Neural crest cell (in vitro differentiated cells): ENCODE data around the gene PRADC1. TPM values are rescaled to one million over a fixed set of nuclear protein-coding genes. Genes with fewer than 3 reads are reported as not detected.

Experiments used
- DNase-seq: peaks from one replicate; pipeline ENCODE4 v3.0.0; 2021; ENCODE audit warnings: low read depth, mixed read lengths, low spot score
- H3K27ac Mint-ChIP-seq: one replicate; pipeline ENCODE4 v1.8.0; 2021; ENCODE audit warnings: mild to moderate bottlenecking, mixed read lengths; ENCODE audit not compliant: unreplicated experiment
- H3K27me3 Mint-ChIP-seq: 2 replicates; pipeline ENCODE4 v1.8.0; 2021; ENCODE audit warnings: low read depth, mild to moderate bottlenecking, mixed read lengths
- H3K36me3 Mint-ChIP-seq: 2 replicates; pipeline ENCODE4 v1.8.0; 2021; ENCODE audit warnings: low read depth, mild to moderate bottlenecking, mixed read lengths
- H3K4me1 Mint-ChIP-seq: 2 replicates; pipeline ENCODE4 v1.8.0; 2021; ENCODE audit warnings: mixed read lengths
- H3K4me3 Mint-ChIP-seq: one replicate; pipeline ENCODE4 v1.8.0; 2021; ENCODE audit warnings: mild to moderate bottlenecking, mixed read lengths
- H3K9me3 Mint-ChIP-seq: 2 replicates; pipeline ENCODE4 v1.8.0; 2021; ENCODE audit warnings: mixed read lengths
- total RNA-seq: library from RNA; stranded (reverse); gene quantifications from 2 replicates; pipeline ENCODE4 v1.2.1, GENCODE V29; 2021
- TF ChIP-seq, protein P1 (sequence below): fragments of 200-600 bp; sonication (generic); conservative IDR thresholded peaks from 2 replicates; pipeline ENCODE4 v1.5.0; 2021; ENCODE audit warnings: antibody characterized with exemption, mild to moderate bottlenecking

The PRADC1 gene
- total RNA-seq, 1 donor from 2014 or later: 11.4 TPM

DNA sequence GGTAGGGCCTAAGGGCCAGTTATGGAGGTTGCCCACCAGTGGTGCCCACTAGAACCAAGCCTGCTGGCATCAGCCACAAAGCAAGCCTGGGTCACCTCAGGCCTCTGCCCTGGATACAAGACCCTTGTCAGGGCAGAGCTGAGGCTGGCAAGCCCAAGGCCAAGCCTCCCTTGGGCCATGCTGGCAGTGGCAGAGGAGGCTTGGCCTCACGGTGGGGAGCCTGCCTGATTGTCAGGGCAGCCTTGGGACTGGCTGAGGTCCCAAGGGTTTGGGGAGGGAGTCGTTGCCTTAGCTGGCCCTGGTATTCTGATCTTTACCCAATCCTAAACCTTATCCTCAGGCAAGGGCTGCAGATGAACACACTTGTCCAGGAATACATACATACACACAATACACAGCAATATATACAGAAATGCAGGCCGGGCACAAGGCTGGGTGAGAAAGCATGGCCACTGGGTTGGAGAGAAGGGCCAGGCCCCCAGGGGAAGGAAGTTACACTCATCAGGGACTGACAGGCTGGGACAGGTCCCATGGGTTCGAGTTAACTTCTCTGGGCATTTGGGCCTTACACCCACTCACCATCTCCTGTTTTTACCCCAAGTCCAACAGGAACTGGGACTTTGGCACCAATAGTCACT is 22.1 kb upstream of the PRADC1 start:
- H3K27ac Mint-ChIP-seq: no peak overlapping the region

DNA sequence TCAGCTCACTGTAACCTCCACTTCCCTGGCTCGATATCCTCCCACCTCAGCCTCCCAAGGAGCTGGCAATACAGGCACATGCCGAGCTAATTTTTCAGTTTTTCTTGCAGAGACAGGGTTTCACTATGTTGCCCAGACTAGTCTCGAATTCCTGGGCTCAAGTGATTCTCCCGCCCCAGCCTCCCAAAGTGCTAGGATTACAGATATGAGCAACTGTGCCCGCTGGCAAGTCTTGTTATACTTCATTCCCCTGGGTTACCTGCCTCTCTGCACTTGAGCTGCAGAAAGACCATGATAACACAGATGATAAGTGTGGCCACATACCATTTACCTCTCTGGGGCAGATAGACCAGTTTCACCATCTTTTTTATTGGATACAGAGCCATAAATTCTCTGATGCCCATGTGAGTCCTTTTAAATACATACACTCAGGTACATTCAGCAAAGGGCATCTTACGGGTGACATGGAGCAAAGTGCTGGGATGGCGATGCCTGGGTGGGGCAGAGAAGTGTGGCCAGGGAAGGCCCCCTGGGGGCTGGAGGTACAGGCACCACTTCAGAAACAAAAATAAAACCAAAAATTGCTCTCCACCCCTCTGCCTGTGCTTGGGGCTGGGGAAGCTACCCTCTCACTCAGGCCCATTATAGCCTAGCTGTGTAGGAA is 21.4 kb upstream of the PRADC1 start:
- no peak overlapping the region for H3K27ac Mint-ChIP-seq
- no peaks in the 10 kb centered on the region for H3K9me3 Mint-ChIP-seq
- no peaks in the 10 kb centered on the region for H3K4me1 Mint-ChIP-seq
- peaks cover 2% of the 10 kb centered on the region for H3K27me3 Mint-ChIP-seq
- H3K36me3 Mint-ChIP-seq: peaks cover 2% of the 10 kb centered on the region
- H3K4me3 Mint-ChIP-seq: no peak overlapping the region
- TF ChIP-seq, protein P1, sequence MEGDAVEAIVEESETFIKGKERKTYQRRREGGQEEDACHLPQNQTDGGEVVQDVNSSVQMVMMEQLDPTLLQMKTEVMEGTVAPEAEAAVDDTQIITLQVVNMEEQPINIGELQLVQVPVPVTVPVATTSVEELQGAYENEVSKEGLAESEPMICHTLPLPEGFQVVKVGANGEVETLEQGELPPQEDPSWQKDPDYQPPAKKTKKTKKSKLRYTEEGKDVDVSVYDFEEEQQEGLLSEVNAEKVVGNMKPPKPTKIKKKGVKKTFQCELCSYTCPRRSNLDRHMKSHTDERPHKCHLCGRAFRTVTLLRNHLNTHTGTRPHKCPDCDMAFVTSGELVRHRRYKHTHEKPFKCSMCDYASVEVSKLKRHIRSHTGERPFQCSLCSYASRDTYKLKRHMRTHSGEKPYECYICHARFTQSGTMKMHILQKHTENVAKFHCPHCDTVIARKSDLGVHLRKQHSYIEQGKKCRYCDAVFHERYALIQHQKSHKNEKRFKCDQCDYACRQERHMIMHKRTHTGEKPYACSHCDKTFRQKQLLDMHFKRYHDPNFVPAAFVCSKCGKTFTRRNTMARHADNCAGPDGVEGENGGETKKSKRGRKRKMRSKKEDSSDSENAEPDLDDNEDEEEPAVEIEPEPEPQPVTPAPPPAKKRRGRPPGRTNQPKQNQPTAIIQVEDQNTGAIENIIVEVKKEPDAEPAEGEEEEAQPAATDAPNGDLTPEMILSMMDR: no peak
- no peak for DNase-seq

More for the DNA sequence above, 22.1 kb upstream of the PRADC1 start:
- no peaks in the 10 kb centered on the region for H3K9me3 Mint-ChIP-seq
- peak overlapping the region; percentile 19 for H3K4me3 Mint-ChIP-seq
- no peaks in the 10 kb centered on the region for H3K4me1 Mint-ChIP-seq
- peaks cover 2% of the 10 kb centered on the region for H3K27me3 Mint-ChIP-seq
- DNase-seq: no peak
- TF ChIP-seq, protein P1: no peak
- no peaks in the 10 kb centered on the region for H3K36me3 Mint-ChIP-seq

DNA sequence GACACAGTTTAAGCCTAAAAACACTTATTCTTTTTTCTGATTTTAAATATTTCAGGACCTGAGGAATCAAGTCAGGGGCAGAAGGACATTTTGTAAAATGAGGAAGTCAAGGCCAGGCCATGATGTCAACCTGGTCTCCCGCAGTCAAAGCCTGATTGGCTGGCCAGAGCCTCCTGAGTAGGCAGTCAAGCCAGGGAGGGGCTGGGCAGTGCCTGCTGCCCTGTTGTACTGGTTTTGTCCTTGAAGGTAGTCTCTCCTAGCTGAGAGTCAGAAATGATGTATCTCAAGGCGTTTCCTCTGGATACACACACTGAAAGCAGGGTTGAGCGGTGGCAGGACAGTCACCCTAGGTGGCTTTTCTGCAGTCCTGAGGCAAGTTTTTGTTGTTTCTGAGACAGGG is 20.9 kb upstream of the PRADC1 start:
- H3K36me3 Mint-ChIP-seq: peaks cover 4% of the 10 kb centered on the region
- TF ChIP-seq, protein P1: no peak
- no peak overlapping the region for H3K27ac Mint-ChIP-seq
- H3K27me3 Mint-ChIP-seq: peaks cover 2% of the 10 kb centered on the region
- no peaks in the 10 kb centered on the region for H3K9me3 Mint-ChIP-seq
- no peak for DNase-seq
- no peaks in the 10 kb centered on the region for H3K4me1 Mint-ChIP-seq
- no peak overlapping the region for H3K4me3 Mint-ChIP-seq

DNA sequence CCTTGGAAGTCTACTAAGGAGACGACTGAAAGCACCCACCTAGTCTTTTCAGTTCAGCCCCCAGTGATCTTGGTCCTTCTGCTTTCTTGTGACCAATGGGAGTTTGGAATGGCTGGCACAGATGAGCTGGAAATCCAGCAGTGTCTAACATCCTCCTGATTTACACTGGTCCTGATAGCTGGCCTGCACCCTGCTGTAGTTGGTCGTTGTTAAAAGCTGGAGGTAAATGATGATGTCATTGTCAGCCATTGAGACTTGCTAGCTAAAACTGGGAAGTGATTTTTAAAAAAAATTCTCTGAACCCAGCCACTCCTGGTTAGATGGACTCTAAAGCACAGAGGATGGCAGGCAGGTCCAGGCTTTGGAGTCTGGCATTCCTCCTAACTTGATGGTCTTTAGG is 20.4 kb upstream of the PRADC1 start:
- Mint-ChIP-seq H3K27ac (no peak overlapping the region), H3K27me3 (peaks cover 2% of the 10 kb centered on the region), H3K36me3 (peaks cover 4% of the 10 kb centered on the region), H3K9me3 (no peaks in the 10 kb centered on the region), H3K4me3 (no peak overlapping the region), H3K4me1 (no peaks in the 10 kb centered on the region)
- DNase-seq: no peak
- TF ChIP-seq, protein P1: no peak

DNA sequence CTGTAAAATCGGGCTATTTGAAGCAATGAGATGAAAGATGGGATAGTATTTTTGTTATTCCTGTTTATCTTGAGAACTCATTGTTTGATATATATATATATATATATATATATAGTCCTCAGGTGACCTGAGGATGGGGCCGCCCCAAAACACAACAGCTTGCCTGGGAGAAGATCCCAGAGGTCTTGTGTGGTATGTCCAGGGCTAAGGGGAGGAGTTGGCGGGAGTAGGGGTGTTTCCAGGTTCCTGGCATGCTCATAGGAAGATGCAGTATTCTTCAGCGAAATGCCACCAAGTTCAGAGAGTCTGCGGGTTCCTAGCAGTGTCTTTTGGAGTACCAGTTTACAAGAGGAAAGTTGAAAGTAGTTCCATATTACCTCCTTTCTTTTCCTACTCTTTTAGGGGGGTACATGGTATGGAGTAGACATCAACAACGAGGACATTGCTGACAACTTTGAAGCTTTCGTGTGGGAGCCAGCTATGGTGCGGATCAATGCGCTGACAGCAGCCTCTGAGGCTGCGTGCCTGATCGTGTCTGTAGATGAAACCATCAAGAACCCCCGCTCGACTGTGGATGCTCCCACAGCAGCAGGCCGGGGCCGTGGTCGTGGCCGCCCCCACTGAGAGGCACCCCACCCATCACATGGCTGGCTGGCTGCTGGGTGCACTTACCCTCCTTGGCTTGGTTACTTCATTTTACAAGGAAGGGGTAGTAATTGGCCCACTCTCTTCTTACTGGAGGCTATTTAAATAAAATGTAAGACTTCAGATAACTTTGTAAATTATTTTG is 19.4 kb upstream of the PRADC1 start:
- TF ChIP-seq, protein P1: no peak
- H3K27me3 Mint-ChIP-seq: peaks cover 2% of the 10 kb centered on the region
- no peak for DNase-seq
- H3K27ac Mint-ChIP-seq: no peak overlapping the region
- peaks cover 4% of the 10 kb centered on the region for H3K36me3 Mint-ChIP-seq
- no peak overlapping the region for H3K4me3 Mint-ChIP-seq
- no peaks in the 10 kb centered on the region for H3K4me1 Mint-ChIP-seq
- H3K9me3 Mint-ChIP-seq: no peaks in the 10 kb centered on the region
